Ectodermal cell (in vitro differentiated cells): ENCODE data around the gene GNG3.
"Not testable (repeated sequence)": the region's sequence is repeated elsewhere in the genome, so short reads cannot be mapped to it uniquely, and the experiment has no call there.

Experiments used
- H3K27ac ChIP-seq: 2 replicates; pipeline ENCODE4 v1.7.0; 2013; ENCODE audit warnings: mild to moderate bottlenecking, low read depth, low read length; ENCODE audit not compliant: insufficient read depth, poor library complexity, severe bottlenecking
- H3K27me3 ChIP-seq: 2 replicates; pipeline ENCODE4 v1.7.0; 2013; ENCODE audit warnings: mild to moderate bottlenecking, low read length; ENCODE audit not compliant: insufficient read depth, control insufficient read depth, poor library complexity, severe bottlenecking
- H3K36me3 ChIP-seq: one replicate; pipeline ENCODE4 v1.7.0; 2013; ENCODE audit warnings: low read length; ENCODE audit not compliant: control insufficient read depth, insufficient read depth
- H3K4me1 ChIP-seq: one replicate; pipeline ENCODE4 v1.7.0; 2013; ENCODE audit warnings: low read length; ENCODE audit not compliant: control insufficient read depth, insufficient read depth
- H3K4me3 ChIP-seq: 2 replicates; pipeline ENCODE4 v1.7.0; 2013; ENCODE audit warnings: low read depth, low read length, control low read depth; ENCODE audit not compliant: insufficient read depth
- H3K9me3 ChIP-seq: 2 replicates; pipeline ENCODE4 v1.7.0; 2013; ENCODE audit warnings: mild to moderate bottlenecking, low read length, moderate library complexity; ENCODE audit not compliant: control insufficient read depth
- WGBS, 2 experiments: methylation state at CpG; one replicate each; pipeline ENCODE4 v1.1.7; 2013; ENCODE audit warnings: missing lambda C conversion rate in 2 of 2; 5-methylcytosine and 5-hydroxymethylcytosine counted together

GNG3 gene

GRCh38 chr11:62730076-62730475 lies 22.6 kb downstream of the GNG3 start:
- not testable (repeated sequence) for H3K4me3 ChIP-seq, H3K9me3 ChIP-seq, H3K27me3 ChIP-seq, H3K4me1 ChIP-seq, H3K27ac ChIP-seq
- WGBS, 2 experiments = 93% methylated on average over 14 of the region's 14 CpGs
- H3K36me3 ChIP-seq = peaks cover 16% of the 10 kb centered on the region

GRCh38 chr11:62732830-62733229 lies 25.4 kb downstream of the GNG3 start:
- H3K4me1 ChIP-seq = peaks cover 5% of the 10 kb centered on the region
- H3K36me3 ChIP-seq = peaks cover 21% of the 10 kb centered on the region
- no peaks in the 10 kb centered on the region for H3K9me3 ChIP-seq
- 86 to 93% methylated on average over 2 of the region's 2 CpGs for WGBS, 2 experiments
- no peak overlapping the region for H3K4me3 ChIP-seq
- no peak overlapping the region for H3K27ac ChIP-seq
- H3K27me3 ChIP-seq = no peaks in the 10 kb centered on the region

- H3K27ac ChIP-seq = no peak overlapping the region
- no peaks in the 10 kb centered on the region for H3K27me3 ChIP-seq
- no peaks in the 10 kb centered on the region for H3K9me3 ChIP-seq
- H3K36me3 ChIP-seq = peaks cover 31% of the 10 kb centered on the region
- H3K4me3 ChIP-seq = no peak overlapping the region
- H3K4me1 ChIP-seq = no peaks in the 10 kb centered on the region
These were observed 29.7 kb downstream of the GNG3 start for GRCh38 chr11:62737196-62737595.

- Histone ChIP-seq H3K4me1 (no peaks in the 10 kb centered on the region), H3K27ac (no peak overlapping the region), H3K36me3 (peaks cover 5% of the 10 kb centered on the region), H3K9me3 (no peaks in the 10 kb centered on the region), H3K27me3 (no peaks in the 10 kb centered on the region), H3K4me3 (no peak overlapping the region)
- 92 to 93% methylated on average over 7 to 9 of the region's 9 CpGs for WGBS, 2 experiments
These were observed 40.1 kb downstream of the GNG3 start for GRCh38 chr11:62747475-62748160.

GRCh38 chr11:62749931-62750330 lies 42.5 kb downstream of the GNG3 start:
- H3K4me3 ChIP-seq, H3K9me3 ChIP-seq, H3K36me3 ChIP-seq, H3K27me3 ChIP-seq, H3K4me1 ChIP-seq, H3K27ac ChIP-seq: not testable (repeated sequence)
- 93 to 94% methylated on average over 5 of the region's 5 CpGs for WGBS, 2 experiments

- WGBS, 2 experiments = 94 to 97% methylated on average over 14 of the region's 14 CpGs
- Histone ChIP-seq H3K4me1 (peaks cover 6% of the 10 kb centered on the region), H3K9me3 (no peaks in the 10 kb centered on the region), H3K27ac (no peak overlapping the region), H3K4me3 (no peak overlapping the region), H3K27me3 (no peaks in the 10 kb centered on the region), H3K36me3 (peaks cover 6% of the 10 kb centered on the region)
These were observed 44.8 kb downstream of the GNG3 start for GRCh38 chr11:62752177-62752785.

GRCh38 chr11:62752994-62753735 lies 45.7 kb downstream of the GNG3 start:
- Histone ChIP-seq H3K4me1 (peaks cover 6% of the 10 kb centered on the region), H3K36me3 (peaks cover 6% of the 10 kb centered on the region), H3K9me3 (no peaks in the 10 kb centered on the region), H3K4me3 (peak overlapping the region; percentile 92), H3K27ac (peak overlapping the region; percentile 16), H3K27me3 (no peaks in the 10 kb centered on the region)
- 90% methylated on average over 15 of the region's 15 CpGs for WGBS, 2 experiments

- H3K36me3 ChIP-seq = peaks cover 6% of the 10 kb centered on the region
- peaks cover 6% of the 10 kb centered on the region for H3K4me1 ChIP-seq
- peak within 1 kb of the TSS; percentile 55 for H3K27ac ChIP-seq
- peak within 1 kb of the TSS; percentile 92 for H3K4me3 ChIP-seq
- H3K9me3 ChIP-seq = no peaks in the 10 kb centered on the region
- H3K27me3 ChIP-seq = no peaks in the 10 kb centered on the region
- WGBS, 2 experiments = 1% methylated on average over 47 of the region's 47 CpGs
These were observed 46.5 kb downstream of the GNG3 start, which contains the start of gene ZBTB3 for GRCh38 chr11:62753736-62754603. ZBTB3 (minus strand) TSS chr11:62754160; CDS start chr11:62753664, 496 bp downstream.

- Histone ChIP-seq H3K36me3 (peaks cover 6% of the 10 kb centered on the region), H3K4me3 (no peak overlapping the region), H3K27ac (no peak overlapping the region), H3K4me1 (peaks cover 6% of the 10 kb centered on the region), H3K27me3 (no peaks in the 10 kb centered on the region), H3K9me3 (no peaks in the 10 kb centered on the region)
- WGBS, 2 experiments = 92 to 93% methylated on average over 10 of the region's 10 CpGs
These were observed 47.7 kb downstream of the GNG3 start for GRCh38 chr11:62755086-62755615.
